ENCODE data around the gene VWA8. TPM values are rescaled to one million over a fixed set of nuclear protein-coding genes. Genes with fewer than 3 reads are reported as not detected.

Gene VWA8
- total and polyA plus RNA-seq, 2 experiments from 2014 or later, result 6.3 to 24.6 TPM

DNA sequence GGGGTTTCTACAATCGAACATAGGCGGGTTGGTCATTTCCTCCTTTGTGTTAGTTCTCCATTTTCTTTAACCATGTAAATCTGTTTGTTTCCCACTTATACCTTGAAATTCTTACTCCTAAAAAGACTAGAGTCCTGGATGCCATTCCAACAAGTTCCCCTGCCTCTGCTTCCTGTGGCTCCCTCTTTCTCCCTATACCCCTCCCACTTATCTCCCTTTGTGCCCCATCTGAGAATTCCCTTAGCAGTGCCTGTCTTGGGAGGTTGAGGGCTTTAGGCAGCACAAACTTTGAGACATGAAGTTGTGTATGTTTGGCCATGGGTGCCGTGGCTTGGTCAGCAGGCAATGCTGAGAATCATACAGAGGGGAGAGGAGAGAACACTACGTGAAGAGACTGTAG, 327.1 kb downstream of the VWA8 start:
- DNase-seq (ENCODE audit: low spot score), result peak; percentile 33
- H3K9me3 Mint-ChIP-seq, result no peaks in the 10 kb centered on the region
- peak; percentile 75 for ATAC-seq
- Histone ChIP-seq H3K4me1 (ENCODE audit: insufficient read depth) (no peaks in the 10 kb centered on the region), H4K20me1 (replicated peaks; ENCODE audit: insufficient read depth) (no peaks in the 10 kb centered on the region), H3K27ac (ENCODE audit: low read depth) (no peak overlapping the region), H3K4me3 (no peak overlapping the region), H2AFZ (no peak overlapping the region), H3K36me3 (ENCODE audit: insufficient read depth) (no peaks in the 10 kb centered on the region), H3K27me3 (ENCODE audit: insufficient read depth) (no peaks in the 10 kb centered on the region), H3K4me2 (no peak overlapping the region), H3F3A (replicated peaks; ENCODE audit: low read depth) (no peaks in the 10 kb centered on the region), H3K9me2 (ENCODE audit: insufficient read depth) (no peaks in the 10 kb centered on the region), H3K79me2 (replicated peaks; ENCODE audit: insufficient read depth) (no peaks in the 10 kb centered on the region)
- no peak overlapping the region for H3K4me3 Mint-ChIP-seq
- H3K27me3 Mint-ChIP-seq (ENCODE audit: insufficient read depth, low read depth, poor library complexity), result no peaks in the 10 kb centered on the region
- TF ChIP-seq, protein P1, sequence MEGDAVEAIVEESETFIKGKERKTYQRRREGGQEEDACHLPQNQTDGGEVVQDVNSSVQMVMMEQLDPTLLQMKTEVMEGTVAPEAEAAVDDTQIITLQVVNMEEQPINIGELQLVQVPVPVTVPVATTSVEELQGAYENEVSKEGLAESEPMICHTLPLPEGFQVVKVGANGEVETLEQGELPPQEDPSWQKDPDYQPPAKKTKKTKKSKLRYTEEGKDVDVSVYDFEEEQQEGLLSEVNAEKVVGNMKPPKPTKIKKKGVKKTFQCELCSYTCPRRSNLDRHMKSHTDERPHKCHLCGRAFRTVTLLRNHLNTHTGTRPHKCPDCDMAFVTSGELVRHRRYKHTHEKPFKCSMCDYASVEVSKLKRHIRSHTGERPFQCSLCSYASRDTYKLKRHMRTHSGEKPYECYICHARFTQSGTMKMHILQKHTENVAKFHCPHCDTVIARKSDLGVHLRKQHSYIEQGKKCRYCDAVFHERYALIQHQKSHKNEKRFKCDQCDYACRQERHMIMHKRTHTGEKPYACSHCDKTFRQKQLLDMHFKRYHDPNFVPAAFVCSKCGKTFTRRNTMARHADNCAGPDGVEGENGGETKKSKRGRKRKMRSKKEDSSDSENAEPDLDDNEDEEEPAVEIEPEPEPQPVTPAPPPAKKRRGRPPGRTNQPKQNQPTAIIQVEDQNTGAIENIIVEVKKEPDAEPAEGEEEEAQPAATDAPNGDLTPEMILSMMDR (conservative IDR thresholded peaks at IDR 0.05; ENCODE audit: low read depth in 2 of 2), result no peak
- TF ChIP-seq, protein P2, sequence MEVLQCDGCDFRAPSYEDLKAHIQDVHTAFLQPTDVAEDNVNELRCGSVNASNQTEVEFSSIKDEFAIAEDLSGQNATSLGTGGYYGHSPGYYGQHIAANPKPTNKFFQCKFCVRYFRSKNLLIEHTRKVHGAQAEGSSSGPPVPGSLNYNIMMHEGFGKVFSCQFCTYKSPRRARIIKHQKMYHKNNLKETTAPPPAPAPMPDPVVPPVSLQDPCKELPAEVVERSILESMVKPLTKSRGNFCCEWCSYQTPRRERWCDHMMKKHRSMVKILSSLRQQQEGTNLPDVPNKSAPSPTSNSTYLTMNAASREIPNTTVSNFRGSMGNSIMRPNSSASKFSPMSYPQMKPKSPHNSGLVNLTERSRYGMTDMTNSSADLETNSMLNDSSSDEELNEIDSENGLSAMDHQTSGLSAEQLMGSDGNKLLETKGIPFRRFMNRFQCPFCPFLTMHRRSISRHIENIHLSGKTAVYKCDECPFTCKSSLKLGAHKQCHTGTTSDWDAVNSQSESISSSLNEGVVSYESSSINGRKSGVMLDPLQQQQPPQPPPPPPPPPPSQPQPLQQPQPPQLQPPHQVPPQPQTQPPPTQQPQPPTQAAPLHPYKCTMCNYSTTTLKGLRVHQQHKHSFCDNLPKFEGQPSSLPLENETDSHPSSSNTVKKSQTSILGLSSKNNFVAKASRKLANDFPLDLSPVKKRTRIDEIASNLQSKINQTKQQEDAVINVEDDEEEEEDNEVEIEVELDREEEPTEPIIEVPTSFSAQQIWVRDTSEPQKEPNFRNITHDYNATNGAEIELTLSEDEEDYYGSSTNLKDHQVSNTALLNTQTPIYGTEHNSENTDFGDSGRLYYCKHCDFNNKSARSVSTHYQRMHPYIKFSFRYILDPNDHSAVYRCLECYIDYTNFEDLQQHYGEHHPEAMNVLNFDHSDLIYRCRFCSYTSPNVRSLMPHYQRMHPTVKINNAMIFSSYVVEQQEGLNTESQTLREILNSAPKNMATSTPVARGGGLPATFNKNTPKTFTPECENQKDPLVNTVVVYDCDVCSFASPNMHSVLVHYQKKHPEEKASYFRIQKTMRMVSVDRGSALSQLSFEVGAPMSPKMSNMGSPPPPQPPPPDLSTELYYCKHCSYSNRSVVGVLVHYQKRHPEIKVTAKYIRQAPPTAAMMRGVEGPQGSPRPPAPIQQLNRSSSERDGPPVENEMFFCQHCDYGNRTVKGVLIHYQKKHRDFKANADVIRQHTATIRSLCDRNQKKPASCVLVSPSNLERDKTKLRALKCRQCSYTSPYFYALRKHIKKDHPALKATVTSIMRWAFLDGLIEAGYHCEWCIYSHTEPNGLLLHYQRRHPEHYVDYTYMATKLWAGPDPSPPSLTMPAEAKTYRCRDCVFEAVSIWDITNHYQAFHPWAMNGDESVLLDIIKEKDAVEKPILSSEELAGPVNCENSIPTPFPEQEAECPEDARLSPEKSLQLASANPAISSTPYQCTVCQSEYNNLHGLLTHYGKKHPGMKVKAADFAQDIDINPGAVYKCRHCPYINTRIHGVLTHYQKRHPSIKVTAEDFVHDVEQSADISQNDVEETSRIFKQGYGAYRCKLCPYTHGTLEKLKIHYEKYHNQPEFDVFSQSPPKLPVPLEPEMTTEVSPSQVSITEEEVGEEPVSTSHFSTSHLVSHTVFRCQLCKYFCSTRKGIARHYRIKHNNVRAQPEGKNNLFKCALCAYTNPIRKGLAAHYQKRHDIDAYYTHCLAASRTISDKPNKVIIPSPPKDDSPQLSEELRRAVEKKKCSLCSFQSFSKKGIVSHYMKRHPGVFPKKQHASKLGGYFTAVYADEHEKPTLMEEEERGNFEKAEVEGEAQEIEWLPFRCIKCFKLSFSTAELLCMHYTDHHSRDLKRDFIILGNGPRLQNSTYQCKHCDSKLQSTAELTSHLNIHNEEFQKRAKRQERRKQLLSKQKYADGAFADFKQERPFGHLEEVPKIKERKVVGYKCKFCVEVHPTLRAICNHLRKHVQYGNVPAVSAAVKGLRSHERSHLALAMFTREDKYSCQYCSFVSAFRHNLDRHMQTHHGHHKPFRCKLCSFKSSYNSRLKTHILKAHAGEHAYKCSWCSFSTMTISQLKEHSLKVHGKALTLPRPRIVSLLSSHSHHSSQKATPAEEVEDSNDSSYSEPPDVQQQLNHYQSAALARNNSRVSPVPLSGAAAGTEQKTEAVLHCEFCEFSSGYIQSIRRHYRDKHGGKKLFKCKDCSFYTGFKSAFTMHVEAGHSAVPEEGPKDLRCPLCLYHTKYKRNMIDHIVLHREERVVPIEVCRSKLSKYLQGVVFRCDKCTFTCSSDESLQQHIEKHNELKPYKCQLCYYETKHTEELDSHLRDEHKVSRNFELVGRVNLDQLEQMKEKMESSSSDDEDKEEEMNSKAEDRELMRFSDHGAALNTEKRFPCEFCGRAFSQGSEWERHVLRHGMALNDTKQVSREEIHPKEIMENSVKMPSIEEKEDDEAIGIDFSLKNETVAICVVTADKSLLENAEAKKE (CRISPR knock-in tag; IDR thresholded peaks at IDR 0.05), result no peak
- no peak for TF ChIP-seq NANOG (IDR thresholded peaks at IDR 0.05; ENCODE audit: borderline replicate concordance)
- no peak for TF ChIP-seq JUNB (IDR thresholded peaks at IDR 0.05; ENCODE audit: unreplicated experiment)
- no peak for TF ChIP-seq POLR2AphosphoS5 (IDR thresholded peaks at IDR 0.05; ENCODE audit: low read depth)
- no peak for TF ChIP-seq CREB1 (CRISPR knock-in tag; IDR thresholded peaks at IDR 0.05; ENCODE audit: low read depth)
- TF ChIP-seq, protein P3, sequence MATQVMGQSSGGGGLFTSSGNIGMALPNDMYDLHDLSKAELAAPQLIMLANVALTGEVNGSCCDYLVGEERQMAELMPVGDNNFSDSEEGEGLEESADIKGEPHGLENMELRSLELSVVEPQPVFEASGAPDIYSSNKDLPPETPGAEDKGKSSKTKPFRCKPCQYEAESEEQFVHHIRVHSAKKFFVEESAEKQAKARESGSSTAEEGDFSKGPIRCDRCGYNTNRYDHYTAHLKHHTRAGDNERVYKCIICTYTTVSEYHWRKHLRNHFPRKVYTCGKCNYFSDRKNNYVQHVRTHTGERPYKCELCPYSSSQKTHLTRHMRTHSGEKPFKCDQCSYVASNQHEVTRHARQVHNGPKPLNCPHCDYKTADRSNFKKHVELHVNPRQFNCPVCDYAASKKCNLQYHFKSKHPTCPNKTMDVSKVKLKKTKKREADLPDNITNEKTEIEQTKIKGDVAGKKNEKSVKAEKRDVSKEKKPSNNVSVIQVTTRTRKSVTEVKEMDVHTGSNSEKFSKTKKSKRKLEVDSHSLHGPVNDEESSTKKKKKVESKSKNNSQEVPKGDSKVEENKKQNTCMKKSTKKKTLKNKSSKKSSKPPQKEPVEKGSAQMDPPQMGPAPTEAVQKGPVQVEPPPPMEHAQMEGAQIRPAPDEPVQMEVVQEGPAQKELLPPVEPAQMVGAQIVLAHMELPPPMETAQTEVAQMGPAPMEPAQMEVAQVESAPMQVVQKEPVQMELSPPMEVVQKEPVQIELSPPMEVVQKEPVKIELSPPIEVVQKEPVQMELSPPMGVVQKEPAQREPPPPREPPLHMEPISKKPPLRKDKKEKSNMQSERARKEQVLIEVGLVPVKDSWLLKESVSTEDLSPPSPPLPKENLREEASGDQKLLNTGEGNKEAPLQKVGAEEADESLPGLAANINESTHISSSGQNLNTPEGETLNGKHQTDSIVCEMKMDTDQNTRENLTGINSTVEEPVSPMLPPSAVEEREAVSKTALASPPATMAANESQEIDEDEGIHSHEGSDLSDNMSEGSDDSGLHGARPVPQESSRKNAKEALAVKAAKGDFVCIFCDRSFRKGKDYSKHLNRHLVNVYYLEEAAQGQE (IDR thresholded peaks at IDR 0.05; ENCODE audit: unreplicated experiment), result no peak
- TF ChIP-seq EZH2phosphoT487 (IDR thresholded peaks at IDR 0.05; ENCODE audit: unreplicated experiment), result no peak
- TF ChIP-seq EZH2 (IDR thresholded peaks at IDR 0.05; ENCODE audit: low read depth, unreplicated experiment), result no peak
- TF ChIP-seq, protein P4, sequence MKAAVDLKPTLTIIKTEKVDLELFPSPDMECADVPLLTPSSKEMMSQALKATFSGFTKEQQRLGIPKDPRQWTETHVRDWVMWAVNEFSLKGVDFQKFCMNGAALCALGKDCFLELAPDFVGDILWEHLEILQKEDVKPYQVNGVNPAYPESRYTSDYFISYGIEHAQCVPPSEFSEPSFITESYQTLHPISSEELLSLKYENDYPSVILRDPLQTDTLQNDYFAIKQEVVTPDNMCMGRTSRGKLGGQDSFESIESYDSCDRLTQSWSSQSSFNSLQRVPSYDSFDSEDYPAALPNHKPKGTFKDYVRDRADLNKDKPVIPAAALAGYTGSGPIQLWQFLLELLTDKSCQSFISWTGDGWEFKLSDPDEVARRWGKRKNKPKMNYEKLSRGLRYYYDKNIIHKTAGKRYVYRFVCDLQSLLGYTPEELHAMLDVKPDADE (IDR thresholded peaks at IDR 0.05), result no peak
- TF ChIP-seq ZNF114 (CRISPR knock-in tag; IDR thresholded peaks at IDR 0.05), result no peak
- no peak for TF ChIP-seq ZNF331 (CRISPR knock-in tag; IDR thresholded peaks at IDR 0.05; ENCODE audit: low read depth)
- no peak for TF ChIP-seq STAT1 (IDR thresholded peaks at IDR 0.05; ENCODE audit: unreplicated experiment)
- 0 out of 2 replicates have a peak overlapping the region, but pooled peaks have one; percentile 19 for H3K27ac Mint-ChIP-seq
- H3K4me1 Mint-ChIP-seq, result peaks cover 4% of the 10 kb centered on the region; the same call in 2 of the 3 replicates
- no peaks in the 10 kb centered on the region for H3K36me3 Mint-ChIP-seq (ENCODE audit: low read depth)

All from GM23338 (cell line).